HepG2 (cell line): ENCODE measurements around the gene CLEC5A. TPM values are rescaled to one million over a fixed set of nuclear protein-coding genes. Genes with fewer than 3 reads are reported as not detected.

ENCODE experiments used
- ATAC-seq: fragments of 200-7000 bp; cut with Tn5 transposase; 3 replicates; pipeline ENCODE4 v1.9.1; 2020; ENCODE audit warnings: mild to moderate bottlenecking, moderate library complexity
- BruUV-seq: library from RNA; stranded (reverse); fragments of 400-500 nt; replicated peaks from 2 replicates; lab custom pipeline; 2021; lab: Mats Ljungman, UMichigan
- CTCF ChIA-PET: fragments of 300-600 bp; formaldehyde crosslinking; extraction: SDS; loops from one replicate; lab custom pipeline; 2021; ENCODE audit warnings: low total read pairs, inconsistent platforms, low intra/inter-chr PET ratio; lab: Yijun Ruan, JAX
- POLR2A ChIA-PET: fragments of 350-600 bp; sonication (Branson Sonifier 250); formaldehyde crosslinking; loops from one replicate; lab custom pipeline; 2020; ENCODE audit warnings: antibody characterized with exemption, inconsistent platforms; lab: Yijun Ruan, JAX
- DNase-seq: peaks from one replicate; pipeline ENCODE4 v3.0.0-alpha.2; 2015; ENCODE audit warnings: low spot score
- FAIRE-seq: peaks from 3 replicates; lab custom pipeline; 2011; peaks lifted over from hg19 to GRCh38; lab: Jason Lieb, UNC
- H2AFZ ChIP-seq: one replicate; pipeline ENCODE4 v1.6.1; 2011; ENCODE audit warnings: low read length, inconsistent platforms
- H3K27ac ChIP-seq: fragments of 300-600 bp; 3 replicates; pipeline ENCODE4 v1.8.0; 2011; ENCODE audit warnings: mixed run types, mild to moderate bottlenecking, mixed read lengths, low read length, inconsistent platforms; ENCODE audit not compliant: insufficient read depth; ENCODE audit errors: extremely low read length
- H3K27me3 ChIP-seq, 2 experiments: fragments of 200-600 bp in 1 of 2; 2 replicates in 1 of 2; 3 replicates in 1 of 2; pipeline versions ENCODE4 v1.6.0 to v1.8.0; 2011; ENCODE audit warnings: low read length in 2 of 2, mild to moderate bottlenecking in 2 of 2, moderate library complexity in 2 of 2, inconsistent platforms in 1 of 2; ENCODE audit not compliant: insufficient read depth in 2 of 2, control insufficient read depth in 1 of 2
- H3K36me3 ChIP-seq, 2 experiments: fragments of 200-600 bp in 1 of 2; replicated peaks in 1 of 2; 2 replicates in 1 of 2; 3 replicates in 1 of 2; pipeline versions ENCODE4 v1.5.1 to v1.8.0; 2011; ENCODE audit warnings: low read length in 2 of 2, inconsistent platforms in 1 of 2; ENCODE audit not compliant: insufficient read depth in 2 of 2, control insufficient read depth in 1 of 2
- H3K4me1 ChIP-seq: 2 replicates; pipeline ENCODE4 v1.5.1; 2012; ENCODE audit warnings: low read length, inconsistent platforms; ENCODE audit not compliant: insufficient read depth
- H3K4me2 ChIP-seq: 2 replicates; pipeline ENCODE4 v1.6.0; 2011; ENCODE audit warnings: low read depth, low read length, inconsistent platforms
- H3K4me3 ChIP-seq, 3 experiments: fragments of 200-600 bp in 1 of 3; sonication (generic), shearing (Covaris generic) in 1 of 3; replicated peaks in 1 of 3; 2 replicates each; pipeline ENCODE4 v1.5.1; 2011 to 2016; ENCODE audit warnings: low read length in 3 of 3, inconsistent platforms in 2 of 3, low read depth in 2 of 3, mild to moderate bottlenecking in 2 of 3, control low read depth in 1 of 3, mixed read lengths in 1 of 3; ENCODE audit not compliant: insufficient read depth in 1 of 3
- H3K79me2 ChIP-seq: one replicate; pipeline ENCODE4 v1.6.1; 2011; ENCODE audit warnings: low read length, inconsistent platforms; ENCODE audit not compliant: insufficient read depth
- H3K9ac ChIP-seq: 2 replicates; pipeline ENCODE4 v1.6.0; 2011; ENCODE audit warnings: mild to moderate bottlenecking, low read depth, low read length, inconsistent platforms; ENCODE audit not compliant: insufficient read depth
- H3K9me3 ChIP-seq: 2 replicates; pipeline ENCODE4 v1.5.1; 2012; ENCODE audit warnings: mild to moderate bottlenecking, low read length
- H4K20me1 ChIP-seq: 2 replicates; pipeline ENCODE4 v1.6.0; 2011; ENCODE audit warnings: inconsistent platforms, mild to moderate bottlenecking, low read length, moderate library complexity; ENCODE audit not compliant: insufficient read depth
- ETV6 ChIP-seq: sonication (generic); formaldehyde crosslinking; conservative IDR thresholded peaks from 2 replicates; pipeline ENCODE4 v1.4.0; 2020; ENCODE audit warnings: missing genetic modification reagents
- GFI1 ChIP-seq: sonication (generic); formaldehyde crosslinking; IDR thresholded peaks from 2 replicates; pipeline ENCODE4 v1.5.0; 2020; ENCODE audit warnings: missing genetic modification reagents, mild to moderate bottlenecking, borderline replicate concordance
- HNRNPL ChIP-seq: fragments of 200-400 bp; formaldehyde crosslinking; IDR thresholded peaks from 2 replicates; pipeline ENCODE4 v1.6.1; 2017; ENCODE audit warnings: mild to moderate bottlenecking, low read depth, low read length
- HOXA7 ChIP-seq: sonication (generic); formaldehyde crosslinking; IDR thresholded peaks from 2 replicates; pipeline ENCODE4 v1.8.1; 2022; ENCODE audit warnings: mild to moderate bottlenecking, missing genetic modification reagents, moderate library complexity
- HOXD1 ChIP-seq: sonication (generic); formaldehyde crosslinking; IDR thresholded peaks from 2 replicates; pipeline ENCODE4 v1.5.0; 2020; ENCODE audit warnings: missing genetic modification reagents
- MIXL1 ChIP-seq: IDR thresholded peaks from 2 replicates; pipeline ENCODE4 v1.6.1; 2016
- NFIC ChIP-seq: IDR thresholded peaks from 2 replicates; pipeline ENCODE4 v1.6.1; 2012; ENCODE audit warnings: mild to moderate bottlenecking, low read length, inconsistent platforms
- NFYB ChIP-seq: sonication (generic); formaldehyde crosslinking; IDR thresholded peaks from 2 replicates; pipeline ENCODE4 v1.4.0; 2020; ENCODE audit warnings: missing genetic modification reagents
- NR0B2 ChIP-seq: sonication (generic); formaldehyde crosslinking; IDR thresholded peaks from 2 replicates; pipeline ENCODE4 v1.4.0; 2020; ENCODE audit warnings: mild to moderate bottlenecking, missing genetic modification reagents
- SMC3 ChIP-seq: IDR thresholded peaks from 2 replicates; pipeline ENCODE4 v1.6.1; 2011; ENCODE audit warnings: low read length, improper control_type of control experiment
- SMYD3 ChIP-seq: sonication (generic); formaldehyde crosslinking; IDR thresholded peaks from 2 replicates; pipeline ENCODE4 v1.8.1; 2023; ENCODE audit warnings: mild to moderate bottlenecking, missing genetic modification reagents
- THAP9 ChIP-seq: sonication (generic); formaldehyde crosslinking; IDR thresholded peaks from 2 replicates; pipeline ENCODE4; 2020; ENCODE audit warnings: missing genetic modification reagents, mild to moderate bottlenecking, borderline replicate concordance
- ZNF30 ChIP-seq: sonication (generic); formaldehyde crosslinking; IDR thresholded peaks from 2 replicates; pipeline ENCODE4 v1.5.0; 2020; ENCODE audit warnings: mild to moderate bottlenecking, missing genetic modification reagents
- ZNF598 ChIP-seq: sonication (generic); formaldehyde crosslinking; IDR thresholded peaks from 2 replicates; pipeline ENCODE4 v1.5.1; 2020; ENCODE audit warnings: mild to moderate bottlenecking, missing genetic modification reagents, borderline replicate concordance
- WGBS: methylation state at CpG from one replicate; pipeline ENCODE4 v1.1.6; 2017; ENCODE audit warnings: low lambda C conversion rate; 5-methylcytosine and 5-hydroxymethylcytosine counted together
- in situ Hi-C: cut with HindIII; loops from 2 replicates; pipeline ENCODE4 v1.10.0; 2017; ENCODE audit warnings: low pct_unique_long_range_greater_than_20kb; ENCODE audit not compliant: extremely low pct_ligation_motif_present
- intact Hi-C: fragments of 100-400 bp; cut with micrococcal nuclease; formaldehyde crosslinking; loops from one replicate; pipeline ENCODE4 v1.10.0; 2022; ENCODE audit not compliant: unreplicated experiment
- polyA plus RNA-seq, 8 experiments: library from polyadenylated mRNA; depleted of rRNA in 3 of 8; stranded (reverse) in 7 of 8; unstranded in 1 of 8; fragments of >200 nt; fragmentation: Illumina TruSeq in 4 of 8; extraction: Trizol in 4 of 8; gene quantifications; 2 replicates each; pipeline versions ENCODE4 v1.2.1 to v1.2.3, GENCODE V29; 2011 to 2016; ENCODE audit warnings: low read depth in 4 of 8, missing spikeins in 1 of 8, mixed read lengths in 1 of 8; ENCODE audit not compliant: insufficient read depth in 1 of 8
- total RNA-seq, 5 experiments: library from RNA; depleted of rRNA; stranded (reverse); fragments of >200 nt; fragmentation: Illumina TruSeq; extraction: Trizol; gene quantifications; 2 replicates each; pipeline ENCODE4 v1.2.3, GENCODE V29; 2016; ENCODE audit warnings: low read depth in 1 of 5

CLEC5A gene
- total and polyA plus RNA-seq, 2 of the 13 experiments (the other 11 are each of a cell fraction or from before 2014, with no cell fraction given) = not detected

- Histone ChIP-seq H3K9ac (no peak overlapping the region), H4K20me1 (no peaks in the 10 kb centered on the region), H3K9me3 (peaks cover 12% of the 10 kb centered on the region), H3K4me3 (no peak overlapping the region), H3K4me2 (no peak overlapping the region), H3K79me2 (no peaks in the 10 kb centered on the region), H2AFZ (no peak overlapping the region), H3K27ac (no peak overlapping the region), H3K4me1 (no peaks in the 10 kb centered on the region), H3K36me3 (no peaks in the 10 kb centered on the region), H3K27me3 (no peaks in the 10 kb centered on the region)
- CTCF ChIA-PET = no interaction called here
- 0% methylated on average over 1 of the region's 1 CpG for WGBS
- in situ Hi-C loops (no loop called here), intact Hi-C loops (no loop called here)
- ATAC-seq (no peak), FAIRE-seq (no peak), DNase-seq (no peak)
- BruUV-seq = no TSS peak
- POLR2A ChIA-PET = no interaction called here
- TF ChIP-seq THAP9 (no peak), NFYB (CRISPR knock-in tag) (no peak), ZNF598 (CRISPR knock-in tag) (no peak), ETV6 (CRISPR knock-in tag) (no peak)
Measured at GRCh38 chr7:141943846-141944245, 2.9 kb downstream of the CLEC5A start.

GRCh38 chr7:141941075-141941474 is 5.7 kb downstream of the CLEC5A start:
- Histone ChIP-seq H3K9me3 (peaks cover 12% of the 10 kb centered on the region), H4K20me1 (no peaks in the 10 kb centered on the region), H3K4me3 (no peak overlapping the region), H3K27me3 (no peaks in the 10 kb centered on the region), H3K9ac (no peak overlapping the region), H3K79me2 (no peaks in the 10 kb centered on the region), H3K4me2 (no peak overlapping the region), H2AFZ (no peak overlapping the region), H3K36me3 (no peaks in the 10 kb centered on the region), H3K4me1 (no peaks in the 10 kb centered on the region), H3K27ac (no peak overlapping the region)
- ATAC-seq (no peak), FAIRE-seq (no peak), DNase-seq (no peak)
- intact Hi-C loops = no loop called here
- WGBS = 1% methylated on average over 3 of the region's 3 CpGs
- no TSS peak for BruUV-seq
- TF ChIP-seq SMC3 = no peak
- TF ChIP-seq HNRNPL = no peak
- no peak for TF ChIP-seq HOXD1 (CRISPR knock-in tag)
- TF ChIP-seq ZNF30 (CRISPR knock-in tag) = no peak
- no peak for TF ChIP-seq NR0B2 (CRISPR knock-in tag)
- TF ChIP-seq HOXA7 = no peak
- TF ChIP-seq NFIC = no peak
- TF ChIP-seq MIXL1 (CRISPR knock-in tag) = no peak
- TF ChIP-seq GFI1 = no peak
- no peak for TF ChIP-seq SMYD3 (CRISPR knock-in tag)
- in situ Hi-C loops = no loop called here
- ChIA-PET POLR2A (no interaction called here), CTCF (no interaction called here)
